ENCODE measurements around the gene ZDHHC12. TPM values are rescaled to one million over a fixed set of nuclear protein-coding genes. Genes with fewer than 3 reads are reported as not detected.

The ZDHHC12 gene
- total and polyA plus RNA-seq, 2 of the 8 experiments (the other 6 are each of a cell fraction or from before 2014, with no cell fraction given) = 35.0 to 93.8 TPM

DNA sequence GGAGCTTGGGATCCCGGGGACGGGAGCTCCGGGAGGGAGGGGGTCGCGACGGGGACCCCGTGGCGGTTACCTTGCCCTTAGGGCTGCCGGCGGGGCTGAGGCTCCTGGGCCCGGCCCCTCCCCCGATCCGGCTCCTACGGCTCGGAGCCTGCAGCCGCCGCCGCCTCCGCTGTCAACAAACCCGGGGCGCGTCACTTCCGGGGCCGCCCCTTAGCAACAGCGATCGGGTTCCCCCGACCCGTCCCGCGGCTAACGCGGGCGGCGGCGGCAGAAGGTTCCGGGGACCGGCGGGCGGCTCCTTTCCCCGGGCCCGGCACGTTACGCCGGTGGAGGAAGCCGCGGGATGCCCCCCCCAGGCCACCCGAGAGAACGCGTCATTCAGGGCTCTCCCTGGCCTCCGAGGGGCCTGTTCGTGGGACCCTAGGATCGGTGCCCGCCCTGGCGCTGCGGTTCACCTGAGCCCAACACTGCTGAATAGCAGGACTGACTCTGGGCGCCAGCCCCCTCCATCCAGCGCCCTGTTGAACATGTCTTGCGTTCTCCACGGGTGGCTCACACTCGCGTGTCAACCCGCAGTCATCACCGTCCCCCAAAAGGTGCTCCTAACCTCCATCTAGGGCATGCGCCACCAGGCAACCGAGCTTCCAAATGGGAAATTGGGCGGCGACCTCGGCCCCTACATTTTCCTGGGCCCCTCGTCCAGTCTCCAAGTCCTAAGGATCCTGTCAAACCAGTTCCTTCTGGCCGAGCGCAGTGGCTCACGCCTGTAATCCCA, 48.0 kb upstream of the ZDHHC12 start, which contains the start of gene ZER1 (continued):
- TF ChIP-seq JUND (IDR thresholded peaks at IDR 0.05; ENCODE audit: low read length) (peak; percentile 48; the same call in 1 of the 2 replicates), GTF2F1 (IDR thresholded peaks at IDR 0.05; ENCODE audit: borderline replicate concordance, low read depth, low read length) (0 out of 2 replicates have a peak, but pooled peaks have one; percentile 38), SP1 (IDR thresholded peaks at IDR 0.05; ENCODE audit: low read depth, low read length) (peak; percentile 64), ASH2L (IDR thresholded peaks at IDR 0.05; ENCODE audit: low read length) (peak; percentile 77), EZH2 (IDR thresholded peaks at IDR 0.05; ENCODE audit: low read depth, low read length, severe bottlenecking) (no peak), CHD7 (IDR thresholded peaks at IDR 0.05; ENCODE audit: insufficient replicate concordance, low read length) (no peak), POU5F1 (IDR thresholded peaks at IDR 0.05; ENCODE audit: low read depth, low read length) (no peak), RFX5 (IDR thresholded peaks at IDR 0.05; ENCODE audit: borderline replicate concordance, low read depth, low read length) (0 out of 2 replicates have a peak, but pooled peaks have one; percentile 44)

Data from H1 (cell line).